Panc1 (cell line): Measurements from ENCODE around the gene CLCN7. TPM values are rescaled to one million over a fixed set of nuclear protein-coding genes. Genes with fewer than 3 reads are reported as not detected.

ENCODE experiments used
- ATAC-seq: fragments of 200-7000 bp; cut with Tn5 transposase; 2 replicates; pipeline ENCODE4 v1.9.1; 2020; ENCODE audit warnings: mild to moderate bottlenecking, moderate library complexity
- BruUV-seq: library from RNA; stranded (reverse); fragments of 400-500 nt; replicated peaks from 2 replicates; lab custom pipeline; 2021; lab: Mats Ljungman, UMichigan
- CTCF ChIA-PET: fragments of 300-600 bp; sonication (Branson Sonifier 250); formaldehyde crosslinking; loops from one replicate; lab custom pipeline; 2022; ENCODE audit warnings: antibody characterized with exemption; lab: Charles Lee
- POLR2A ChIA-PET: fragments of 300-600 bp; sonication (Branson Sonifier 250); formaldehyde crosslinking; loops from one replicate; lab custom pipeline; 2022; ENCODE audit warnings: antibody characterized with exemption; lab: Charles Lee
- DNase-seq: peaks from one replicate; pipeline ENCODE4 v3.0.0-alpha.2; 2010; ENCODE audit warnings: low read depth, low spot score
- H3K27ac ChIP-seq: 2 replicates; pipeline ENCODE4 v1.5.1; 2011; ENCODE audit warnings: mild to moderate bottlenecking, low read length, inconsistent platforms
- H3K27me3 ChIP-seq: fragments of 200-500 bp; sonication (Bioruptor generic); 2 replicates; pipeline ENCODE4 v1.6.0; 2014; ENCODE audit warnings: low read length, inconsistent platforms; ENCODE audit not compliant: control insufficient read depth, insufficient read depth
- H3K36me3 ChIP-seq: fragments of 200-500 bp; sonication (Bioruptor generic); 2 replicates; pipeline ENCODE4 v1.5.1; 2014; ENCODE audit warnings: inconsistent platforms, mild to moderate bottlenecking, low read length, moderate library complexity; ENCODE audit not compliant: control insufficient read depth, insufficient read depth
- H3K4me1 ChIP-seq: 2 replicates; pipeline ENCODE4 v1.5.1; 2011; ENCODE audit warnings: inconsistent platforms, mild to moderate bottlenecking, low read length, moderate library complexity; ENCODE audit not compliant: control insufficient read depth, insufficient read depth
- H3K4me3 ChIP-seq, 2 experiments: 2 replicates each; pipeline ENCODE4 v1.5.1; 2011 to 2012; ENCODE audit warnings: low read depth in 2 of 2, low read length in 2 of 2, mild to moderate bottlenecking in 2 of 2, inconsistent platforms in 1 of 2, moderate library complexity in 1 of 2
- H3K9me3 ChIP-seq: fragments of 200-500 bp; sonication (Bioruptor generic); 2 replicates; pipeline ENCODE4 v1.5.1; 2014; ENCODE audit warnings: low read depth, mild to moderate bottlenecking, inconsistent platforms, low read length, moderate library complexity; ENCODE audit not compliant: control insufficient read depth, insufficient read depth
- CTCF ChIP-seq: fragments of 450-650 bp; IDR thresholded peaks from 2 replicates; pipeline ENCODE4 v1.5.1; 2017; ENCODE audit warnings: mild to moderate bottlenecking
- POLR2AphosphoS5 ChIP-seq: IDR thresholded peaks from 2 replicates; pipeline ENCODE4 v1.6.1; 2012; ENCODE audit warnings: mild to moderate bottlenecking, low read depth, low read length, moderate library complexity
- REST ChIP-seq, 2 experiments: IDR thresholded peaks; 2 replicates each; pipeline ENCODE4 v1.6.1; 2011 to 2012; ENCODE audit warnings: low read depth in 2 of 2, control low read depth in 1 of 2, low read length in 1 of 2, mild to moderate bottlenecking in 1 of 2, moderate library complexity in 1 of 2; ENCODE audit not compliant: insufficient read depth in 1 of 2
- SIN3A ChIP-seq: IDR thresholded peaks from 2 replicates; pipeline ENCODE4 v1.6.1; 2012; ENCODE audit warnings: low read depth, mild to moderate bottlenecking, low read length, moderate library complexity, borderline replicate concordance; ENCODE audit not compliant: insufficient read depth
- TCF7L2 ChIP-seq: IDR thresholded peaks from 2 replicates; pipeline ENCODE4 v1.6.1; 2011; ENCODE audit warnings: mild to moderate bottlenecking, low read depth, low read length, inconsistent platforms
- in situ Hi-C: cut with HindIII; loops from 2 replicates; pipeline ENCODE4 v1.10.0; 2016; ENCODE audit warnings: low sequenced_read_pairs, low pct_unique_long_range_greater_than_20kb
- intact Hi-C: fragments of 100-400 bp; cut with micrococcal nuclease; formaldehyde crosslinking; loops from one replicate; pipeline ENCODE4 v1.10.0; 2022; ENCODE audit not compliant: unreplicated experiment
- total RNA-seq: library from RNA; stranded (reverse); gene quantifications from one replicate; pipeline ENCODE4 v1.2.1, GENCODE V29; 2021; ENCODE audit not compliant: unreplicated experiment

CLCN7 gene
- total RNA-seq, 1 experiment from 2014 or later = 179 TPM

GRCh38 chr16:1501630-1502029, 26.8 kb upstream of the CLCN7 start:
- DNase-seq = no peak

DNA sequence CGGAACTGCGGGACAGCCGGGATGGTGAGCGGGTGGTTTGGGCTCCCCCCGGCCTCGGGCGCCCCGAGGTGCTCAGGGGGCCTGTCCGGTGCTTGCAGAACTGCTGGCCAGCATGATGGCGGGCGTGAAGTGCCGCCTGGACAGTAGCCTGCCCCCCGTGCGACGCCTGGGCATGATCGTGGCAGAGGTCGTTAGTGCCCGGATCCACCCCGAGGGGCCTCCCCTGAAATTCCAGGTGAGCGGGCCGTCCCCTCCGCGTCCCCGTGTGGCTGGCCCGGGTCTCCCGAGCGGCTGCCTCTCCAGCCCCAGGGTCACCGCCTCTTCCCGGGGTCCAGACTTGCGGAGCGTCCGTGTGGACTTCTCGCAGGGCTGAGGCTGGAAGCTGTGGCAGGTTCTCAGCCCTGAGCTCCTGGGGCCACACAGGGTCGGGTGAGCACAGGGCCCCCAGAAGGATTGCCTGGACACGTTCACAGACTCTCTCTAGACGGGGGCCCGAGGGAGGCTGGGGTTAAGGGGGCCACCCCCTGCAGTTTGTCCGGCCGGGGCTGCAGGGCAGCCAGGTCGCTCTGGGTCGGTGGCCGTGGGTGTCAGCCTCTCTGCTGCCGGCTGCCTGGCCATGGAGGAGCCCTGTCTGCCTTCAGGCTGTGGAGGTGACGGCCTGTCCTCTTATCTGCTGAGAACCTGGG, 25.8 kb upstream of the CLCN7 start:
- CTCF ChIA-PET = no interaction called here

More at GRCh38 chr16:1501630-1502029, 26.8 kb upstream of the CLCN7 start:
- Histone ChIP-seq H3K4me3 (no peak overlapping the region), H3K27ac (no peak overlapping the region), H3K4me1 (no peaks in the 10 kb centered on the region), H3K9me3 (no peaks in the 10 kb centered on the region), H3K27me3 (no peaks in the 10 kb centered on the region), H3K36me3 (no peaks in the 10 kb centered on the region)
- no peak for ATAC-seq
- intact Hi-C loops = no loop called here
- TF ChIP-seq SIN3A (no peak), CTCF (no peak), TCF7L2 (no peak), REST (IDR thresholded peaks at IDR 0.05; ENCODE audit: insufficient read depth in 1 of 2, low read depth in 2 of 2, low read length in 1 of 2) (no peak), POLR2AphosphoS5 (no peak)
- no TSS peak for BruUV-seq
- in situ Hi-C loops = no loop called here
- POLR2A ChIA-PET = no interaction called here
- CTCF ChIA-PET = no interaction called here

More for the DNA sequence above, 25.8 kb upstream of the CLCN7 start:
- no peak overlapping the region for H3K4me3 ChIP-seq
- intact Hi-C loops (no loop called here), in situ Hi-C loops (no loop called here)
- BruUV-seq = no TSS peak
- POLR2A ChIA-PET = no interaction called here
- no peaks in the 10 kb centered on the region for H3K4me1 ChIP-seq
- H3K27me3 ChIP-seq = no peaks in the 10 kb centered on the region
- H3K9me3 ChIP-seq = no peaks in the 10 kb centered on the region
- H3K27ac ChIP-seq = no peak overlapping the region
- ATAC-seq (no peak), DNase-seq (no peak)
- no peaks in the 10 kb centered on the region for H3K36me3 ChIP-seq
- no peak for TF ChIP-seq SIN3A
- no peak for TF ChIP-seq POLR2AphosphoS5
- no peak for TF ChIP-seq CTCF
- TF ChIP-seq REST (IDR thresholded peaks at IDR 0.05; ENCODE audit: insufficient read depth in 1 of 2, low read depth in 2 of 2, low read length in 1 of 2) = no peak
